D341Med (cell line): ENCODE data around the gene CLIC6.
"Not testable (repeated sequence)": the region's sequence is repeated elsewhere in the genome, so short reads cannot be mapped to it uniquely, and the experiment has no call there.

Source experiments
- DNase-seq: peaks from one replicate; pipeline ENCODE4 v3.0.0; 2012; ENCODE audit warnings: low spot score

Gene CLIC6

DNA sequence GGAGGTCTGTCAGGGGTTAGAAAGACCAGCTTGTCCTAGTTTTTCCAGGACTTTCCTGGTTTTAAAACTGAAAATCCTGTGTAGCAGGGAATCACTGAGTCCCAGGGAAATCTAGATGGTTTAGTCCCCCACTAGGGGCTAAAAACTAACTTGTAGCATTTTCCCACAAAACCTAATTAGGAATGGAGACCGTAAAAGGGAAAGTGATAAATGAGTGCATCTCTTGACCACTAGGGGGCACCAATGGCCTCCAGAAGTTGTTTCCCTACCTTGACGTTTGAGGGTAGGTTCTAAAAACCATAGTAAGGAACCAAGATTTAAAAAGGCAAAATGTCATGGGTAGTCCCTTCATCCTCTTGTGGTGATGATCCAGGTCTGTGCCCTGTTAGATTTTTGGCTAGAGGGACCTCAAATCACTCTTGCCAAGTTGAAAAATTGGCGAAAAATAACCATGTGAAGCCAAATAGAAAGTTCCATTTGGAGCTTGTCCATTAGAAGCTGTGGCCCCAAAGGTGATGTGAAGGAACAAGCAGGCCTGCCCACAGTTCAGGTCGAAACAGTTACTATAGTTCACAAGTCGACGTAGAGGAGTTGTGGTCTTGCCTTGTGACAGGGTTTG, 24.5 kb downstream of the CLIC6 start:
- peak; percentile 59 for DNase-seq

DNA sequence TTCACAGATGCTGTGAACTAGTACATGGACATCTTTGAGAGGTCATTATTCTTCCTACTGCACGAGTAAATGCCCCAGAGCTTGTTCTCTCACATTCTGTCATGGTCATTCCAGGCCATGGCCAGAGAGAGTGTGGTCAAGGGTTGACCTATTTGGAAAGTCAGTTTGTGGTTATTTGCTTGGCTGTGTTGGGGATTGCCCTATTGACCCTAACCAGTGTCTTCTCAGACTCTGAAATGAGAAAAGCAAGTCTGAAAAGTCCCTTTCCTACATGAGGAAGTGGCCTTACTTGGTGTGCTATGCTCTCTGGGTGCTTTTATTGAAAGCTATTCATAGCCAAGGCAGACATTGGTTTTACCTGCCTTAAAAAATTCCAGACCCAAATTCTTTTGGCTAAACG, 26.6 kb downstream of the CLIC6 start:
- no peak for DNase-seq

- no peak for DNase-seq
These were observed 27.3 kb downstream of the CLIC6 start for GRCh38 chr21:34696121-34696520.

DNA sequence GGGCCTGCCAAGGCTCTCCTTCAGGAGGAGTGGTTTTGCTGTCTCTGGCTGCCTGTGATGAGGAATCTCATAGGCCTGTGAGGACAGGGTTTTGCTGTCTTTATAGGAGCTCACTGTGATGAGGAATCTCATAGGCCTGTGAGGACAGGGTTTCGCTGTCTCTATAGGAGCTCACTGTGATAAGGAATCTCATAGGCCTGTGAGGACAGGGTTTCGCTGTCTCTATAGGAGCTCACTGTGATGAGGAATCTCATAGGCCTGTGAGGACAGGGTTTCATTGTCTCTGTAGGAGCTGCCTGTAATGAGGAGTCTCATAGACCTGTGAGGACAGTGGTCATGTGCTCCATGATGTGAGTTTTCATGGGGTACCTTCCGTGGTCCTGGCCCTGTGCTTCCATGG, 29.0 kb downstream of the CLIC6 start:
- DNase-seq: no peak

DNA sequence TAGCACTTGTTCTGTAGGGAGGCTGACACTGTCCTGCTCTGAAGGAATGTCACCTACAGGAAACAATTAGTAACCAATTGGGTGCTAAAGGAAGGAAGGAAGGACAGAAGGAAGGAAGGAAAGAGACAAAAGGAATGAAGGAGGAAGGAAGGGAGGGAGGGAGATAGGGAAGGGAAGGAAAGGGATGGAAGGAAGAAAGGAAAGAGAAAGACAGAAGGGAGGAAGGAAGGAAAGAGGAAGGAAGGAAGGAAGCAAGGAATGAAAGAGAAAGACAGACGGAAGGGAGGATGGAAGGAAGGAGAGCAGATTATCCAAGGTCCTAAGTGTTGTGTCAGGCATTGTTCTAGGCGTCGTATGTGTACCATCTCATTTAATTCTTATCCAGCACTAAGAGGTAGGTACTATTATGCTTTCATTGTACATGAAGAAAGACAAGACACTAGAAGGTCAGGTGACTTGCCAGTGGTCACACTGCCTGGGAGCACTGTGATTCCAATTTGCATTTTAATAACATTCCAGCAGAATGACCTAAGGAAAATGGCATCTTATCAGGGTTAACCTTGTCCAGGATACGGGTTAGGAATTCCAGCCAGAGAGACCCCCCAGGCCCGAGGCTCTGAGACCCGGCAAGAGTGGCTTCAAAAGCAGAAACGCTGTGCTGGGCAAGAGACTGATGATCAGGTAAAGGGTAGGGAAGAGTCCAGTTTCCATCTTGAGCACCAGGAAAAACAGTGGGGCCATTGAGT, 29.6 kb downstream of the CLIC6 start:
- DNase-seq: no peak

DNA sequence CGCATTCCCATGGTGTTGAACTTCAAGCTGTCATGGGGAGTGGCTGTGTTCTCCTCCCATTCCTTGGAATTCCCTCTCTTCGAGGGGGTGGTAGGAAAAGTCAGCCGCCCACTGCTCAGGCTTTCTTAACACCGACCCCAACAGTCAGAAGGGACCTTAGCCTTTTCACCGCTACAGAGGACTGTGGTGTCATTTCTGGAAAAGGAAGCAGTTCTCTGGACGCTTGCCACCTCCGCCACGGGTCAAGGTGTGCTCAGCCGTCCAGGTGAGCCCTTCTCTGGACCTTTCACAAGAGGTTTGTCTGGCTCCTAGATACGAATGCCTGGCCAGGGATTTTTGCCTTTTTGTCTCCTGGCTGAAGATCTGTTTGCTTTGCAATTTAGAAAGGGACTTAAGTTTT, 31.8 kb downstream of the CLIC6 start:
- DNase-seq: no peak

DNA sequence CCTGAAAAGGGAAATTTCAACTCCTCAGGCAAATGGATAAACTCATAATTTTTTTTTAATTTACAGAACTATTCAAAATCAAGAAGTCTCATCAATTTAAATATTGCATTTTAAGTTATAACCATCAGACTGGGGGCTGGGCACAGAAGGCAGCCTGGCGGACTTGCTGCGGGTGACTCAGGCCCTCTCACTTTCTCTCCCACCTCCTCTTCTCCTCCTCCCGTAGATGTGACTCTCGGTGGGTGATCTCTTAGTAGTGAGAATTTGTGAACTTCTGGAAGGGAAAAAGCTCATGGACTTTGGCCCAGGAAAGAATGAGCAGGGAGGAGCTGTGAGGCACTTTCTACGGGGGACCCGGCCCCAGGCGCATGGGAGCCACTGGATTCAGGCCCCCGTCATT, 32.9 kb downstream of the CLIC6 start:
- DNase-seq: no peak

GRCh38 chr21:34702341-34703170, 33.8 kb downstream of the CLIC6 start:
- DNase-seq: no peak

DNA sequence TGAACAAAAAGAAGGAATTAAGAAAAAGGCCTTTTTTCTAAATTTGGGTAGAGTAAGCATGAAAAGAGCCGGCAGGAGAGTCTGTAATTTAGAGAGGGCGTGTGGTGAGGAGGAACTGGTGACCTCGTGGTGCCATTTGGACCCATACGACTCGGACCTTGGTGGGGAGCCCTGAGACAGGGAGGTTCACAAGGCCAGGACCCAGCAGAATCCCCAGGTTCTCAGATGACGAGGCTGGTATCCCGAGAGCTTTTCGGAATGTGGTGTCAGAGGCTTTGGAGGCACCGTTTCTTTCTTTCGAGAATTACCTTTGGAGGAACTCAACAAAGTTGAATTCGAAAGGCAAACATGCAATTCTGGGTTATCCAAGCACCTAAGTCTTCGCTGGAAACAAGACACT, 34.8 kb downstream of the CLIC6 start:
- no peak for DNase-seq

- DNase-seq: no peak
These were observed 35.3 kb downstream of the CLIC6 start for GRCh38 chr21:34704119-34704518.

GRCh38 chr21:34705011-34705410, 36.2 kb downstream of the CLIC6 start:
- DNase-seq: no peak

DNA sequence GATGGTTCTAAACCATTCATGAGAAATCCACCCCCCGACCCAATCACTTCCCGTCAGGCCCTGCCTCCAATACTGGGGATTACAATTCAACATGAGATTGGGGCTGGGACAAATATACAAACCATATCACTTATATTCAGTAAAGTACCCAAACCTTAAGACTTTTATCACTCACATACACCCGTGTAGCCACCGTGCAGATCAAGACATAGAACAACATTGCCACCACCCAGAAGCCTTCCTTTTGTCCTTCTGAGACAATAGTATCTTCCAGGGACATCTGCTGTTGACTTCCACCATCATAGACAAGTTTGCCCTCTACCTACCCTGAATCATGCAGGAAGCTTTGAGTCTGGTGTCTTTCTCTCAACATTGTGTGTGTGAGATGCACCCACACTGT, 37.5 kb downstream of the CLIC6 start:
- DNase-seq: no peak

DNA sequence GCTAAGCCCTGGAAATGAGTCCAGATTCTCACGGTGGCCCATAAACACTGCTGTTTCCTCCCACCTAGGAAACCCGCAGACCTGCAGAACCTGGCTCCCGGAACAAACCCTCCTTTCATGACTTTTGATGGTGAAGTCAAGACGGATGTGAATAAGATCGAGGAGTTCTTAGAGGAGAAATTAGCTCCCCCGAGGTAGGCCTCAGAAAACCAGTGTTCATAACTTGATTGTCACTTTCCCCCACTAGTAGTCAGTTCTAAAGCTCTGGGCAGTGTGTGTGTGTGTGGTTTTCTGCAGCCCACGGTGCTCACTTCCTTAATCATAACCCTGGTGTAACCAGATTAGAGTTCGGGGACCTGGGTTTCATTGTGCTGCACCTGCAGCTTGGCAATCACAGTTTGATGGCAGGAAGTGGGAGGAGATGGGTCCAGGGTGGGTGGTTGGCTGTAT, 39.1 kb downstream of the CLIC6 start:
- DNase-seq: no peak

- DNase-seq: no peak
These were observed 44.8 kb downstream of the CLIC6 start for GRCh38 chr21:34713621-34714020.

- DNase-seq: no peak
These were observed 46.7 kb downstream of the CLIC6 start for GRCh38 chr21:34715518-34715917.

- DNase-seq: no peak
These were observed 47.3 kb downstream of the CLIC6 start for GRCh38 chr21:34715985-34716596.

DNA sequence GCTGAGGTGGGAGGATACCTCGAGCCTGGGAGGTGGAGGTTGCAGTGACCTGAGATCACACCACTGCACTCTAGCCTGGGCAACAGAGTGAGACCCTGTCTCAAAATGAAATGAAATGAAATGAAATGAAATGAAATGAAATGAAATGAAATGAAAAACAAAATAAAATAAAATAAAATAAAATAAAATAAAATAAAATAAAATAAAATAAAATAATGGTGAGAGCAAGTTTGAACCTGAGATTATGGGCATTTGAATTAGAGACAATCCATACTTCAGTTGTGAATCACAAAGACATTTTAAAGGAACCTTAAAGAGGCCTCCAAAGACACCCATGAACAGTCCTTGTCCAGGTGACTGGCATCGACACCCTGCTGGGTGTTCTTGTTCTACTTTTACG, 49.7 kb downstream of the CLIC6 start:
- DNase-seq: not testable (repeated sequence)

GRCh38 chr21:34722684-34723300, 54.0 kb downstream of the CLIC6 start:
- no peak for DNase-seq

GRCh38 chr21:34724131-34724856, 55.5 kb downstream of the CLIC6 start:
- DNase-seq: no peak

DNA sequence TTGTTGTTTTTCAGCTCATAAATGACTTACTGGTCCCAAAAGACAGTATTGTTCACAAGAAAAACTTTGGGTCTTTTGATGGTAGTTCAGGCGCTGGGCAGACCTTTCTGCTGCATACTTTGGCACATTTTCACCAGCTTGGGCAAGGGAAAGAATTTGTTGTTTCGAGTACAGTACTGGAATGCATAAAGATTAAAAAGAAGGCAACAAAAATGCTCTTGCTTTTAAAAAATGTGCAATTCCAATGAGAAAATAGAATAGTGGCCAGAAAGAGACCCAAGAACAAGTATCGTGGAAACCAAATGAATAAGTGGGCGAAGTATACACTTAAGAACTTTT, 56.0 kb downstream of the CLIC6 start:
- no peak for DNase-seq

DNA sequence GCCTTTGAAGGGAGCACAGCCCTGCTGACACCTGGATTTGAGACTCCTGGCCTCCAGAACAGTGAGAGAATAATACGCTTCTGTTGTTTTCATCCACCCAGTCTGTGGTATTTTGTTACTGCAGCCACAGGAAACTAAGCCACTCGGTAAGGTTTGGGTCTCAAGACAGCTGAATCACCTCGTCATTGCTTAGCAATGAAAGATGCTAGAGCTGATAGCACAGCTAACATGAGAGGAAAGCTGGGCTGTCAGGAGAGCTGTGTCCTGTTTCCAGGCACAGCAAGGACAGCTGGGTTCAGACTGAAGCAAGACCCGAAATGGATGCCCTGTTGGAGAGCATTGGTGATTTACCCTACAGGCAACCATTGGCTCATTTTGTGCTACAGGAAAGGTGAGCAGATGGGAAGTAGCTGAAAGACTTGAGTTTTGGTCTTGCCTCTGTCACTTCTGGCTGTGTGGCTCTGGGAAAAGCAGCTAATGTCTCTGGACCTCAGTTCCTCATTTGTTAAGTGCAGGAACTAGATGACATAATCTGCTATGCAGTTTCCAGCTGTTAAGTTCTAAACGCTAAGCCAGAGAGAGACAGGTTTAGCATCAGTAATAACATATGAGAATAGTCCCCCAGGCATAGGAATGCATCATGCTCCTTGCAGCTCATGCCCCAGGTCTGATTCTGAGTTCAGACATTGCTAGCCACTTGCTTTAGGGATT, 58.0 kb downstream of the CLIC6 start:
- no peak for DNase-seq
